Right lung (tissue), 5 donors: ENCODE measurements around the gene SUSD1. TPM values are rescaled to one million over a fixed set of nuclear protein-coding genes. Genes with fewer than 3 reads are reported as not detected.
"Not testable (repeated sequence)": the region's sequence is repeated elsewhere in the genome, so short reads cannot be mapped to it uniquely, and the experiment has no call there.

Source experiments
- DNase-seq, 2 donors: peaks; one replicate each; pipeline ENCODE4 v3.0.0-alpha.2; 2013
- polyA plus RNA-seq, 5 donors: library from polyadenylated mRNA; unstranded; fragments of 120-200 nt; gene quantifications; one replicate each; pipeline versions ENCODE4 v1.2.1 to v1.2.3, GENCODE V29; 2013; ENCODE audit warnings: inconsistent platforms in 1 of 5, low replicate concordance in 1 of 5; ENCODE audit not compliant: insufficient read length in 5 of 5, insufficient read depth in 1 of 5

Gene SUSD1
- polyA plus RNA-seq, 5 donors = 26.4 to 35.9 (median 30.2) TPM

DNA sequence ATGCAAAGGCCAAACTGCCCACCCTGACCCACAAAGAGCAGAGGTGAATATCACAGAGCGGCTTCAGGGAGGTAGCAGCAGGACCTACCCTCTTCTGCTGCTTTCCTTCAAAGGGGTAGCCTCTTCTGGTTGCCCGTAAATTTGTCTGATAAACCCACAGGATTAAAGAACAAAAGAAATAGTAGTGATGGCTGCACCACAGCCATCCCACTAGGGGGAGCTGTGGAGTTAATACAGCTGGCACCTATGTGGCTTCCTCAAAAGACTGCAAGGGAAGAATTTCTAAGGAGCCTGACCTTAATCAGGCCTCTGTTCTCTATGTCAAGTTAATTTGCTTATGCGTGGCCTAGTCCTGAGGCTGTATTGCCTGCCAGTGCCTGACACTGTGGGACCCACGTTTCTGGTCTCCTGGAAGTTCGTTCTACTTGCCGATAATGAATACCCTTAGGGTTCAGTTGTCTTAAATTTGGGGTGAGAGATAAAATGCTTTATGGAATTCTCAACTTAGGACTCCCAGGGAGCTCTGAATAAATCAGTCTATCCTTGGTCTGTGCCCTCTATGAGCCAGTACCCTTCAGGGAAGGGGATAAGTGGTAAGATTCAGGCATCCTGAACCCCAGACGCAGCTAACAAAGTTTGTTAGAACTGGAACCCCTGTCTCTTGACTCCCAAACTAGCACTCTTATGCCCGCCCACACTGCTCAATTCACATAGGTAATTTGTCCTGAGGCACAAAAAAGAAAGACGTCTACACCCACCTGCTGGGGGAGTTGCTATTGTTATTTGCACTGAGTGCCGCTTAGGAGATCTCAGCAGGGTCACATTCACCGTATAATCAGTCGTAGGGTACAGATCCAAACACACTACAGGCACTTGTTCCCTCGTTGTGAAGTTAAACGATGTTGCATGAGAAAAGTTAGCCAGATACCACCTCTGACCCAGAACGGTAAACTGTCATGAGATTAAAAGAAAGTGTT lies 77.1 kb downstream of the SUSD1 start:
- peak; percentile 64 to 68 for DNase-seq

DNA sequence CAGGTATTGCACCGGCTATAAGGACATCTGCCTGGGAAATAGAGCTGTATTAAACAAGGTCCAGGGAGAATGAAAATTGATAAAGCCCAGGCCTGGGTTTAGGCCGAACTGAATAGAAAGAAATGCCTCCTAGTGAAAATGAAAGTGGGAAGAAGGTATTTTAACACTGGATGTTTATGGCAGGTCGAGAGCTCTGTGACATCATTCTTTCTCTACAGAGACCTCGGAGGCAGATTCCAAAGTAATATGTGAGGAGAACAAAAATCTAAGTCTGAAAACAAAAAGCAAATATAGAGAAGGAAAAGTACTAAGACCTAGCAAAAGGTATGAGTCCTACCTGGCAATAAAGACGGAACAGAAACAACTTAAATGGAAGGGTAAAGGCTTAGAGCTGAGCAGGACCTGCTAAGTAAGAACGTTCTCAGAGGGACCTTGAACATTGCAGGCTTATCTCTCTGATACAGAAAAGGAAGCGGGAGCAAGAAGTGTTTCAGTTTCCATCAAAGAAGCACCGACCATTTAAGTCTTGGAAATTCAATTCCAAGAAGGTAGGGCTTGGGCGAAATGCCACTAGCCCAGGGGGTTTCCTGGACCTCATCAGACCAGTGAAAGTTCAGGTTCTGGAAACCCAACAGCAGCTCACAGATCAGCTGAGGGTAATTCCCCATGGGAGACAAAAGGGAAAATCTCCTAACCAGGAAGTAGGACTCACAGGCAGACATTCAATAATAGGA lies 80.0 kb downstream of the SUSD1 start:
- no peak for DNase-seq

DNA sequence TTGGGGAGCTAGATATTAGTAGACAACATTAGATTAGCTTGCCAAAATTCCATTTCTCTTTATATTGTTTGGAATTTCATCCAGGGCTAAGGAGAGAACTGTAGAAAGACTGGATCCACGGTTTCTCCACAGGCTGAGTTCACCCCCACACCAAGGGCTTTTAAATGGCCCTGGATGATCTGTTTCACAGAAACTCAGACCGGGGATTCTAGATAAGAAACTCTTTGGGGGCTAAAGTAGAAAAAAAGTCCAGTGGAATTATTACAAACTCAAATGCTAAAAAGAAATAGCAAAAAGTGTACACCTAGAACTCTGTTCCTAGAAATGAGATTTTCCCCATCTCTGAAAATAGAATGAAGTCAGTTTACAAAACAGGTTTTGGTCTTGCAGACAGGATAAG lies 80.9 kb downstream of the SUSD1 start:
- no peak for DNase-seq

DNA sequence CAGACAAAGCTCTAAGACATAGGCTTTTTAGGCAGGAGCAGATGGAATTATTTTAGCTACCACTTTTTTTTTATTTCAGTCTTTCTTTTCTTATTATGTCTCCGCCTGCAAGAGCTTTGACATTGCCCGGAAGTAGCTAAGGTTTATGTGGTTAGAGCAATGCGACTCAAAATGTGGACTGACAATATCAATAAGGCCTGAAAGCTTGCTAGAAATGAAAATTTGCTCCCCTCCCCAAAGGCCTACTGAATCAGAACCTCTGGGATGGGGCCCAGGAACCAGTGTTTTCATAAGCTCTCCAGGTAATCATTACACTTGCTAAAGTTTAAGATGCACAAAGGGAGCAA lies 81.3 kb downstream of the SUSD1 start:
- no peak for DNase-seq

DNA sequence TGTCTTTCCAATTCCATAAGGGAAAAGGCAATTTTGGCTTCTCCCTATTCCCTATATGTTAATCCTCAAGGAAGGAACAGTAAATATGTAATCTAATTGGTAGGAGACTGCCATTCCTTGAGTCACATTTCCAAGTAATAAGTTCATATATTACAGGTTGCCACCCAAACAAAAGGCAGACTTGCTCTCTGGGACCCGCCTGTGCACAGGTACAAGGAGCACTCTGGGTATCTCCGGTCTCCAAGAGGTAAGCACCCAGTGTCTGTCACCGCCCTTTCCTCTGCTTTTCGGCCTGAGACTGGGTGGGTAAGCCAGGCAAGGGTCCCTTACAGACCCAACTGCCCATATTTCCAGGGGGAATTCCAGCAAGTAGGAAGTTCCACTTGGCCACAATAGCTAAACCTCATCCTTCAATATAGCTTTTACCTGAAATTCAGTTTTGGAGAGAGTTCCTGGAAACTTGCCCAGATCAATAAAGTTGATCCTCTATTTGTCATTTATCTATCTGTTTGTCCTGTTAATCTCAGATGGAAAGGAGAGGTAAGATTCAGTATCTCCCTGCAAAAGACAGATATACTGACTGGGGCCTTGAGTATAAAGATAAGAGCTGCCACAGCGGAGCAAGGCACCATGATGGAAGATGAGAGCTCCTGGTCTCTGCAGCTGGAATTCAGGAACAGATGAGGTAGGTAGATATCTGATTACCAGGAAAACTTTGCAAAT lies 81.8 kb downstream of the SUSD1 start:
- no peak for DNase-seq

DNA sequence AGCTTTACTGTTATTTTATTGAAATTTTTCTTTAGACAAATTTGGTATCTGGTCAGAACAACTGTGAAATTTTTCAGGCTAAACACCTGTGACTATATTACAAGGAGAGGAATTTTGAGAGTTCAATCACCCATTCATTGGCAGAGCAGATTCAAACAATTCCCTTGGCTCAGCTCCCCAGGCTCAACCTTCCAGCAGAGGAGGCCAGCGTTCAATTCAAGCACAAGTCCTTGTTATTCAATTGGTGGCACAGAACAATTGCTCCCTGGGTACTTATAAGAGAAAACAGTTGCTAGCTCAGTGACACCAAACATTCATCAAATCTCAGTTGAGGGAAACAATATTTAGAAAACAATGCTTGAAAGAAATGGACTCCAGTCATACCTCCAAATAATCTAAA lies 83.3 kb downstream of the SUSD1 start:
- DNase-seq = no peak

DNA sequence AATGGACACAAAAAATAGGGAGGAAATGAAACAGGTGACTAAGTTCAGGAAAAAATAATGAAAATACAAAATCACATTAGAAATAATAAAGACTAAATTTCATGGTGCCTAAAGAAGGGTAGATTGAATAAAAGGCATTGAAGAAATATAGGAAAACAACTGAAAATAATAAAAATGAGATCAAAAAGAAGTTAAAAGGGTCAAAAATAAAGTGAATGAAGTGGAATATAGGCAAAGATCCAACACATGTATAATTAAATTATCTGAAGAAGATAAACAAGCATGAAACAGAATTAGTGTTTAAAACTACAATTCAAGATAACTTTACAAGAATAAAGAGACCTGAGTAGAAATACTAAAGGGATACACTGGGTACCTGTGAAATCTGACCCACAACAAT lies 87.6 kb downstream of the SUSD1 start:
- DNase-seq = no peak

DNA sequence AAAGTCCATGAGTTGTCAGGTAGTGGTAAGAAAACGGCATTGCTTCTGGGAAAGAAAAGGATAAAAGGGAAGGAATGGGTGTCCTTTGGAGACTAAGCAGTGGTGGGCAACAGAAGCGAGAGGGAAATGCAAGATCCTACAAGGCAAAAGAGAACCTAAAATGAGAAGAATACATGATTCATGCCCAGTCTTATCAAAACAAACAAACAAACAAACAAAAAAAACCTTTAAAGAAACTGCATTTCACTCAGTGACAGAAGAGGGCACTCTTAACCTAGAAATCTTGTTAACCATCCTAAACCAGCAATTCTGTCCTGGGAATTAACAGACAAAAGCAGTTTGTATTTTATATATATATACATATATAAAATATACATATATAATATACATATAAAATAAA lies 88.5 kb downstream of the SUSD1 start:
- DNase-seq = peak in 1 of 2 donors; percentile 11

DNA sequence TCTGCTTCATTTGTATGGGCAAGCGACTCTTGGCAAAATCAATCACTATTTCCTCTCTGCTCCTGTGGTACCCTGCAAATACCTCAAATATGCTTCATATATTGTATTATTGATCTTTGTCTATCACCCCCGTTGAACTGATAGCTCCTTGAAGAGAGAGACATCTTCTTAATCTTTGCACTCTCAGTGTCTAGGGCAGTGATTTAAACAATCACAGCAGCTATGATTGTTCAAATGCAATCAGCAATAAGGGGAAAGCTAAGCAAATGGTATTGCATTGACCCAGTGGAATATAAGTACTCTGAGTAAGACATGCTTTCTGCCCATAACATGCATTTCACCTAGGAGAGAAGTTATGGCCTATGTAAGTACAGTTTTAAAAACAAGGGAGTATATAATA lies 90.2 kb downstream of the SUSD1 start:
- DNase-seq = no peak

DNA sequence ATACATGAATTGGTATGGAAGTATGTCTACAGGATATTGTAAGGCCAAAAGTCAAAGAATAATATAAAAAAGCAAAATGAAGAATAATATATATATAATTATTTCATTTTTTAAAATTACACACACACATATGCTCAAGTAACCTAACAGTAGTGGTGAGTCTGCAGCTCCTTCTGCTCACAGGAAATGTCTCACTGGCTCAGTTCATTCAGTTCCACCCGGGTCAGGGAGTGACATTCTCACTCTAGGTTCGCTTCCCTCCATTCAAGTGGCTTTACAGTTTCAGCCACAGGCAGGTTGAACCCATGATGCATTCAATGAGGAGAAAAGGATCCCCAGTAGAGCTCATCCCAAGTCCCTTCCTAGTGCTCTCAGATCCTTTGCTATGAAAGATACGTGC lies 90.8 kb downstream of the SUSD1 start:
- DNase-seq = no peak

DNA sequence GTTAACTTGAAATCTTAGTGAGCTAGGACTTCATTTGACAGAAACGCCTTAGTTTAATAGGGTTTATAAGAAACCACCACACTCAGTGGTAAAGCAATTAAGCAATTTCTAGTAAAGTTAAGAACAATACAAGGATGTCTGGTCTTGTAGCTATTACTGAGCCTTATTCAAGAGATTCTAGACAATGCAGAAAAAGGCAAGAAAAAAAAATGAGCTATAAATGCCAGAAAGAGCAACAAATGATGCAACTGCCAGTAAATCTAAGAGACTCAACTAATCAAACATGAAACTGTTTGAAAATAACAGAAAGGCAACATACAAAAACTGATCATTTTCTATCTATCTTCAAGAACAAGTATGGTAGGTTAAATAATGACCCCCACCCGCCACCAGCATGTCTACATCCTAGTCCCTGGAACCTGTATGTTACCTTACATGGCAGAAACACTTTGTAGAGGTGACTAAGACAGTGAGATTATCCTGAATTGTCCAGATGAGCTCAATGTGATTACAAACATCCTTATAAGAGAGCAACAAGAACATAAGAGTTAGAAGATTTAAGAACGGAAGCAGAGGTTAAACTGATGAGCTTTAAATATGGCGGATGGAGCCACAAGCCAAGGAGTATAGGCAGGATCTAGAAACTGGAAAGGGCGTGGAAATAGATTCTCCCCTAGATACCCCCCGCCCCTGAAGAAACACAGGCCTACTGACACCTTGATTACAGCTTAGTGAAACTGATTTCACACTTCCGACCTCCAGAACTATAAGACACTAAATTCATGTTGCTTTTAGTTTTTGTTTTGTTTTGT lies 93.0 kb downstream of the SUSD1 start:
- DNase-seq = no peak

DNA sequence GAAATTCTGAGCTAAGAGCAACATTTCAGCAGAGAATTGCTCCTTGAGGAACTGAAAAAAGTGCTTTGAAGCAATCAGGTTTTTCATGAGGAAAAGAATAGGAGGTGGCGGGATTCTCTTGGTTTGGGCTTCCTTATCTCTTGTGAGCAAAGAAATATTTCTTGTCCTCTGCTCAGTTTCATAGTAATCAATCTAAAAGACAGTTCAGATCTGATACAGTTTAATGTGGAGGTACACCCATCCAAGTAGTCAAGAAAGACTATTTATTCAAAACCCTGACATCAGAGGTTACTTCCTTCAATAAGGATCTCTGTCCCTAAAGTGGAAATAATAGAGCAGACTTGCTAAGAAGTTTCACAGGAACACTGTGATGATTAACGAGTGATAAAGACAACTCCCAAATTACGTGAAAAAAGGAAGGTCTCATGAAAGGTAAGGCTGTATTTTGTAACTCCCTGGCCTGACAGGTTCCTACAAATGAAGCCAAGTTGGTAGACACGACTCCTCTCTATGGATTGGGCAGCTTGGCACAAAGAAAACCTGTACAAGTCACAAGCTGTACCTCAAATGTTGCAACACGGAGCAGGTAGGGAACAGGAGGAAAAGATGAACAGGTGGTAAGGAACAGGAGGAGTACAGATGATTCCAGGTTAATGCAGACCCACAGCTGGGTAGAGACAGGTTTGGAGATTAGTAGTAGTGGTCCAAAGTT lies 94.1 kb downstream of the SUSD1 start:
- DNase-seq = no peak

DNA sequence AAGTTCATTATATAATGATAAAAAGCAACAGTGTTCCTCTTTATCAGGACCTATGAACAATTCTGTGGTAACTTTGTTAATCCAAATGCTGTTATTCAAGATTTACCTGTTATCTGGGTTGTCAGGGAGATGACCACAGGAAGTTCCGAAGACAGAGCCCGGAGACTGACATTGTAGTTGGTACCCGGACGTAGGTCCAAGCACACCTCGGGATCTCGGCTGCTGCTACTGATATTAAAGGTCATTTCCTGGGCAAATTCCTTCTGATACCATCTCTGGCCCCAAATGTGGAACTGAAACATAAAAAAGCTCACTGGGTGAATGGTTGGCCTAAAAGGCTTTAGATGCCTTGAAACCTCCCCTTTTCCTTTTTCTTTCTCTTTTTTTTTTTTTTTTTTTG lies 96.7 kb downstream of the SUSD1 start:
- DNase-seq = no peak

DNA sequence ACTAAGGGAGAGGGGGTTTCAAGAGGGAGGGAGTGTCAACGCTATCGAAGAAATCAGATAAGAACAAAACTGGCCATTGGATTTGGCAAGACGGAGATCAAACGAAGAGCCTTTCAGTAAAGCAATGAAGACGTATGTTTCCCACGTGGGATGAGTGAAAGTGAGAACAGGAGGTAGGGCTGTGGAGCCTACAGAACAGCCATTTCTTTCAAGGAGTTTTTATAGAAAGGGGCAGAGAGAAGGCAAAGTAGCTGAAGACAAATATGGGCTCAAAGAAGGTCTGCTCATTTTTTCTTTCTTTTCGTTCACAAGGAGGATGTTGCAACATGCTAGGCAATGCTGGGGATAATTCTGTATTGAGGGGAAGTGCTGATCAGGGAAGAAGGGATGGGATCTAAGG lies 98.3 kb downstream of the SUSD1 start:
- no peak for DNase-seq

DNA sequence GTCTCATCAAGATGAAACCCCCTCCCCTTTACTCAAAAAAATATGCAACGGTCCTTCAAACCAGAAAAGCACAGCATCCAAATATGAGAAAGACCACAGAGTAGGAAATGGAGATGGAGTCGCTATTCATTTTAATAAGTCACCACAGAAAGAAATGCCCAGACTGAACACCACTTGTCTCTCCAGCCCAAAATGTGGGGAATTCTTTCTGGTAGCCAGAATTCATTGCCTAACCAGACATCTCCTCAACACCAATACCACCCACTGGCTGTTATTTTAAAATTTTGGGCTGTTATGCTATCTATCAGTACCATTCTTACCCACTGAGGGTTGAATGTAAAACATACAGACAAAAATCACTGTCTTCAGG lies 100.1 kb downstream of the SUSD1 start:
- no peak for DNase-seq

DNA sequence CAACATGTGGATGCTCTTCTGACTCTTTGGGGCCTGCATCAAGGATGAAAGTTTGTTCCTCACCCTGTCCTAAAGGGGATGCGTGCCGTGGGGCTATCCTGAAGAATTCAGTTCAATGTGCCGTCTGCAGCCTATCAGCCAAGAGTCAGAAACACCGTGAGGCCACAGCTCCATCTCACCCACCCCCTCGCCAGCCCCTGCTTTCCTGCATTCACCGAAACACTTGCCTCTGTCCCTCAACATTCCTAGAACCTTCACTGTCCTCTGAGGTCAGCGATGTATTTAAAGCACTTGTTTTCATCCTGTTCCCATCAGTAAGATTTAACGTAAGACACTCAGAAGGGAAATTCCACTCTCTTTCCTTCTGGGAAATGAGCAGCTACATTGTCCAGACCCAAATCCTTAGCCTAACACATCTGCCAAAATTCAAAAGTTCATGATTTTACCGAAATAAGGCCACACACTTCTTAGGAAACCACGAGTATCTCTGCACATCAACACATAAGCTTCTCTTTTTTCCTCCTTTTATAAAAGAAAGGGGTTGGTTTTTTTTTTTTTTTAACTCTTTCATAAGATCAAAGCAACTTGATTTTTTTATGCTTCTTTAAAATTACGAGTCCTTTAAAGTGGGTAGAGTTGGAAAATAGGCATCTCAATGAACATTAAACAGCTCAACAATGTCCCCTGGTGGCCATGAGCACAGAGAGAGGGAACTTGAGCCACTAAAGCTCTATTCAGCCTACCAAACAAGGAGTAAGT lies 100.7 kb downstream of the SUSD1 start:
- DNase-seq = peak; percentile 59 to 66

DNA sequence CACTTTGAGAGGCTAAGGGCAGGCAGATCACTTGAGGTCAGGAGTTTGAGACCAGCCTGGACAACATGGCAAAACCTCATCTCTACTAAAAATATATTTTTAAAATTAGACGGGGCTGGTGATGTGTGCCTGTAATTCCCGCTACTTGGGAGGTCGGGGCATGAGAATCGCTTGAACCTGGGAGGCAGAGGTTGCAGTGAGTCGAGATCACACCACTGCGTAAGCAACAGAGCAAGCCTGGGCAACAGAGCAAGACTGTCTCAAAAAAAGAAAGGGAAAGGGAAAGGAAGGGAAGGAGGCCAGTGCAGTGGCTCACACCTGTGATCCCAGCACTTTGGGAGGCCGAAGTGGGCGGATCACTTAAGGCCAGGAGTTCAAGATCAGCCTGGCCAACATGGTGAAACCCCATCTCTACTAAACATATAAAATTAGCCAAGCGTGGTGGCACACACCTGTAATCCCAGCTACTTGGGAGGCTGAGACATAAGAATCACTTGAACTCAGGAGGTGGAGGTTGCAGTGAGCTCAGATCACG lies 101.4 kb downstream of the SUSD1 start:
- not testable (repeated sequence) for DNase-seq

DNA sequence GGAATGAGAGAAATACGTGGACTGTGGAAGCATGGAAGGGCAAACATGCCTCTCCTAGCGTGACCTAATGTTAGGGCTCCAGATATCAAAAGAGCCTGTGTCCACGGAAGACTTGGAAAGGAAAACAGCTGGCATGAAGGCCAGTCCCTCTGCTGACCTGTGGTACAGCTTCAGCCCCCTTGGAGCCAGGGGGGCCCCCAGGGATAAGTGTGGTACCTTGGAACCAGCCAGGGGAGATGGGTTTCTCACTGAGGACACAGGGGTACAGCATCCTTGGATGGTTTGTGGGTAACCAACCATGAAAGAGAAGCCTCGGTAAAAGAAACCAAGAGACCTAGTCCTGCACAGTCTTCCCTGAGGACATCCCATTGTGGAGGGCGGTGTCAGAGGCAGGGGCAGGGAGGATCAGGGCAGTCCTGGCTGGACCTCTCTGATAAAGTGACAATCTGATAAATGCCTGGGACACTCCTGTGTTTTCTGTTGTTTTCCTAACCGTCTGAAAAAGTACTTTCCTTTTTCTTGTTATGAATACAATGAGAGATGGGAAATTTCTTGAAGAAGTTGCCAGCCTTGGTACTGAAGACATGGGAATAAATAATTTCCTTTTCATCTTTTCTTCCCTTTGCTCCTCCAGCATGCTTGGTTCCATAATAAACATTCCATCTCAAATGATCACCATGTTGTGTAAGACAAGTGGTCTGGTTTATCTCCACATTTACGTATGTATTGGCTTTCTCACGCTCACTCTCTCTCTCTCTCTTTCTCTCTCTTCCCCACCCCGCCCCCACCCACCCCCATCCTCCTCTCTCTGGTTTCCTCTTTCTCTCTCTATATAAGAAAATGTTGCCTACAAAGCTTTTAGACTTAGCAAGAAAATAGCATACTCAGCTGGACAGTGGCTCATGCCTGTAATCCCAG lies 102.1 kb downstream of the SUSD1 start:
- DNase-seq = no peak
